ENCODE data around the gene CDK15. TPM values are rescaled to one million over a fixed set of nuclear protein-coding genes. Genes with fewer than 3 reads are reported as not detected.

CDK15 gene
- total RNA-seq, 1 donor from 2014 or later, result not detected

- H3K4me3 Mint-ChIP-seq (ENCODE audit: unreplicated experiment), result no peak overlapping the region
- no peak overlapping the region for H3K27ac Mint-ChIP-seq (ENCODE audit: unreplicated experiment)
- peaks cover 18% of the 10 kb centered on the region for H3K36me3 Mint-ChIP-seq (ENCODE audit: low read depth, unreplicated experiment)
- no peak for TF ChIP-seq CTCF (IDR thresholded peaks at IDR 0.05; ENCODE audit: unreplicated experiment)
- H3K4me1 Mint-ChIP-seq (ENCODE audit: unreplicated experiment), result peaks cover 2% of the 10 kb centered on the region
- DNase-seq (ENCODE audit: low spot score), result no peak
- no peaks in the 10 kb centered on the region for H3K27me3 Mint-ChIP-seq (ENCODE audit: unreplicated experiment)
- H3K9me3 Mint-ChIP-seq (ENCODE audit: unreplicated experiment), result no peaks in the 10 kb centered on the region
Measured at GRCh38 chr2:201765799-201766198, 40.5 kb upstream of the CDK15 start.

- no peaks in the 10 kb centered on the region for H3K27me3 Mint-ChIP-seq (ENCODE audit: unreplicated experiment)
- H3K4me1 Mint-ChIP-seq (ENCODE audit: unreplicated experiment), result peaks cover 2% of the 10 kb centered on the region
- no peak overlapping the region for H3K4me3 Mint-ChIP-seq (ENCODE audit: unreplicated experiment)
- peaks cover 9% of the 10 kb centered on the region for H3K36me3 Mint-ChIP-seq (ENCODE audit: low read depth, unreplicated experiment)
- no peaks in the 10 kb centered on the region for H3K9me3 Mint-ChIP-seq (ENCODE audit: unreplicated experiment)
- TF ChIP-seq CTCF (IDR thresholded peaks at IDR 0.05; ENCODE audit: unreplicated experiment), result no peak
- no peak for DNase-seq (ENCODE audit: low spot score)
- H3K27ac Mint-ChIP-seq (ENCODE audit: unreplicated experiment), result no peak overlapping the region
Measured at GRCh38 chr2:201768918-201769317, 37.4 kb upstream of the CDK15 start.

- H3K4me3 Mint-ChIP-seq (ENCODE audit: unreplicated experiment), result no peak overlapping the region
- no peak overlapping the region for H3K27ac Mint-ChIP-seq (ENCODE audit: unreplicated experiment)
- no peaks in the 10 kb centered on the region for H3K27me3 Mint-ChIP-seq (ENCODE audit: unreplicated experiment)
- DNase-seq (ENCODE audit: low spot score), result no peak
- no peaks in the 10 kb centered on the region for H3K9me3 Mint-ChIP-seq (ENCODE audit: unreplicated experiment)
- H3K4me1 Mint-ChIP-seq (ENCODE audit: unreplicated experiment), result peaks cover 2% of the 10 kb centered on the region
- peaks cover 7% of the 10 kb centered on the region for H3K36me3 Mint-ChIP-seq (ENCODE audit: low read depth, unreplicated experiment)
- TF ChIP-seq CTCF (IDR thresholded peaks at IDR 0.05; ENCODE audit: unreplicated experiment), result no peak
Measured at GRCh38 chr2:201769666-201770373, 36.5 kb upstream of the CDK15 start.

GRCh38 chr2:201773990-201774389, 32.3 kb upstream of the CDK15 start:
- Mint-ChIP-seq H3K27ac (ENCODE audit: unreplicated experiment) (no peak overlapping the region), H3K4me3 (ENCODE audit: unreplicated experiment) (no peak overlapping the region), H3K9me3 (ENCODE audit: unreplicated experiment) (no peaks in the 10 kb centered on the region), H3K36me3 (ENCODE audit: low read depth, unreplicated experiment) (no peaks in the 10 kb centered on the region), H3K27me3 (ENCODE audit: unreplicated experiment) (no peaks in the 10 kb centered on the region), H3K4me1 (ENCODE audit: unreplicated experiment) (peaks cover 5% of the 10 kb centered on the region)
- no peak for TF ChIP-seq CTCF (IDR thresholded peaks at IDR 0.05; ENCODE audit: unreplicated experiment)
- no peak for DNase-seq (ENCODE audit: low spot score)

GRCh38 chr2:201774546-201774945, 31.8 kb upstream of the CDK15 start:
- TF ChIP-seq CTCF (IDR thresholded peaks at IDR 0.05; ENCODE audit: unreplicated experiment), result no peak
- Mint-ChIP-seq H3K9me3 (ENCODE audit: unreplicated experiment) (no peaks in the 10 kb centered on the region), H3K27ac (ENCODE audit: unreplicated experiment) (no peak overlapping the region), H3K36me3 (ENCODE audit: low read depth, unreplicated experiment) (no peaks in the 10 kb centered on the region), H3K4me1 (ENCODE audit: unreplicated experiment) (peaks cover 7% of the 10 kb centered on the region), H3K4me3 (ENCODE audit: unreplicated experiment) (no peak overlapping the region), H3K27me3 (ENCODE audit: unreplicated experiment) (no peaks in the 10 kb centered on the region)
- DNase-seq (ENCODE audit: low spot score), result no peak
